ENCODE results near the gene UBE2QL1.

GRCh38 chr5:6490693-6491092 lies 42.0 kb downstream of the UBE2QL1 start:
- no peak for TF ChIP-seq YY1 (tag by site-specific recombination; IDR thresholded peaks at IDR 0.05)
- no peak for TF ChIP-seq ZNF513 (tag by site-specific recombination; IDR thresholded peaks at IDR 0.05)

Measured in HEK293 (cell line).